Fibroblast of the aortic adventitia (primary cell): ENCODE results near the gene GSK3B. TPM values are rescaled to one million over a fixed set of nuclear protein-coding genes. Genes with fewer than 3 reads are reported as not detected.

Experiments used
- DNase-seq: peaks from one replicate; pipeline ENCODE4 v3.0.0-alpha.2; 2010; ENCODE audit warnings: low read depth
- H3K4me3 ChIP-seq: 2 replicates; pipeline ENCODE4 v1.5.1; 2011; ENCODE audit warnings: low read depth, mild to moderate bottlenecking, control low read depth, low read length, moderate library complexity
- CTCF ChIP-seq: IDR thresholded peaks from 2 replicates; pipeline ENCODE4 v1.5.1; 2011; ENCODE audit warnings: mild to moderate bottlenecking, low read length, control low read depth, inconsistent platforms; ENCODE audit not compliant: insufficient read depth
- total RNA-seq: library from RNA; depleted of rRNA; stranded (reverse); fragments of >200 nt; gene quantifications from 2 replicates; pipeline ENCODE4 v1.2.3, GENCODE V29; 2012; ENCODE audit warnings: low replicate concordance

The GSK3B gene
- total RNA-seq, 1 donor, result 74.1 TPM

GRCh38 chr3:119924111-119925094, 169.8 kb downstream of the GSK3B start:
- H3K4me3 ChIP-seq, result no peak overlapping the region
- TF ChIP-seq CTCF, result no peak

GRCh38 chr3:119918992-119919933, 175.0 kb downstream of the GSK3B start:
- H3K4me3 ChIP-seq, result no peak overlapping the region
- no peak for TF ChIP-seq CTCF
- peak; percentile 8 for DNase-seq

More at GRCh38 chr3:119924111-119925094, 169.8 kb downstream of the GSK3B start:
- no peak for DNase-seq

- no peak for DNase-seq
Observed at GRCh38 chr3:119913021-119913420, 181.2 kb downstream of the GSK3B start.

GRCh38 chr3:119912220-119912619, 182.0 kb downstream of the GSK3B start:
- no peak for DNase-seq
- H3K4me3 ChIP-seq, result no peak overlapping the region
- TF ChIP-seq CTCF, result no peak

More at GRCh38 chr3:119913021-119913420, 181.2 kb downstream of the GSK3B start:
- no peak for TF ChIP-seq CTCF
- no peak overlapping the region for H3K4me3 ChIP-seq

- no peak for DNase-seq
- H3K4me3 ChIP-seq, result no peak overlapping the region
- no peak for TF ChIP-seq CTCF
Observed at GRCh38 chr3:119911748-119912147, 182.5 kb downstream of the GSK3B start.

GRCh38 chr3:119902061-119902460, 192.2 kb downstream of the GSK3B start:
- no peak for DNase-seq
- H3K4me3 ChIP-seq, result no peak overlapping the region
- TF ChIP-seq CTCF, result no peak
